Measurements from ENCODE around the gene FOXR1.
A peak's percentile ranks its signal among the peaks of the same experiment; 100 is the strongest.

The FOXR1 gene

GRCh38 chr11:119026970-119027369 lies 55.4 kb downstream of the FOXR1 start:
- no peak for DNase-seq (ENCODE audit: low spot score)

GRCh38 chr11:119027561-119028345 lies 56.2 kb downstream of the FOXR1 start:
- no peak for DNase-seq (ENCODE audit: low spot score)

DNA sequence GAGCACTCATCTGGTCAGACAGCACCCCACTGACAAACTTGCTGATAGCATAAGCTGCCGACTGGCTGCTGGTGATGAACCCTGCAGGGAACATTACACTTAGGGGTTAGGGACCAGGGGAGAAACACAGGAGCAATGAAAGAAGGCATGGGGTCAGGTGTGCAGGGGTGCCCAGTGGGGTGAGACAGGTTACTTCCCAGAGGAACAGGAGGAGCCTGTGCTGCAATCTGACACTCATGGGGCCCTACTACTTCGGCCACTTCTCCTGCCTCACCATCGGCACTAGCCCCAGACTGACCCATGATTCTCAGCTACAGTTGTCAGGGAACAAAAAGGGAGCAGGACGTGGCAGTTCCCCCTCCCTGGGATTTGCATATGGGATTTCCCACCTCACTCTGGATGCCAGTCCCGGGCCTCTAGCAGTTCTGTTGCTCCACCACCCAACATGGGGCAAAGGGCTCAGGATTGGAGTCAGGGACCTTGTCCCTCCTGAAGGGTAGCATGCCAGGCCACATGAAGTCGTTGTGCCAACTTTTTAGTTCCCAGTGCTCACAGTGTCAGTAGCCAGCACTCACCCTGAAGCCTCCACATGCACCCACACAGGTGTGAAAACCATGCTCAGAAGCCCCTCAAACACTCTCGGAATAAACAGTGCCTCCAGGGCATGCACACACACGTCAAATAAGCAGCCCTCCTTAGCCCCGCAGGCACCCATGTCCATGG lies 56.9 kb downstream of the FOXR1 start:
- no peak for DNase-seq (ENCODE audit: low spot score)

DNA sequence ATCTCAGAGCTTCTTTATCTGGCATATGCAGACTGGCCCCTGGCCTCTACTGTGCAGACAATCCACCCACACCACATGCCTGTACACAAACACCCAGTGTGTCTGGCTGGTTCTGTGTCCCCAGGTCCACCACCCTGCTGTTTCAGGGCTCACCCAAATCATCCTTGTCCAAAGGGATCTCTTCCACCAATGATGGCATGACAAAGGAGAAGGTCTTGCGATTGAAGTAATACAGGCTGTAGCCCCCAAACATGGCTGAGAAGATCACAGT lies 57.4 kb downstream of the FOXR1 start:
- DNase-seq (ENCODE audit: low spot score), result no peak

DNA sequence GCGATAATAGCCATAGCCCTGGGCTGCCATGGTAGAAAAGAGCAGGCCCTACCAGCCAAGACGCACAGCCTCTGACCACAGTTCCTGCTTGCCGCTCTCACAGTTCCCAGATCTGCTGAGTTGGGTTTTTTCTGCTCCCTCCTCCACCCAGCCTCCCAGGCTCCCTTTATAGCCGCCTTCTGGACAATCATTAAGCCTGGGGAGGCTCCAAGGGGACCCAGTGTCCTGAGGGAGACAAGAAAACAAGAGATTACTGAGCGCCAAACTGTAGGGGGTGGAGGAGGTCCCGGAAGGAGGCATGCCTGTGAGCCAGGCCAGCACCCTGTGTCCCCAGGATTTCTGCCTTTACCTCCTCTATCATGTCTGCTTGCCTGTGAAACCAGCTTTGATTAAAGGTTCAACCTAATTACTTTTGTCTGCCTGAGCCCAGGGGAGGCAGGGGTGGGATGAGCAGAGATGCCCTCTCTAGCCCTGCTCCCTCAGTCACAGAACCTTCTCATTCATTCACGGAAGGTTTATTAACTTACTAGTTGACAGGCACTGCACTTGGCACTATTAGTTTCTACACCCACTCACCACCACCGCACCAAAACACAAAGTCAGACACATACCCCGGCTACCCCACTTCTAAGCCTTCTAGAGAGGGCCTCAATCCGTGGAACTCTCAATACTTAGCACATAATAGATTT lies 57.9 kb downstream of the FOXR1 start:
- DNase-seq (ENCODE audit: low spot score), result peak; percentile 39

DNA sequence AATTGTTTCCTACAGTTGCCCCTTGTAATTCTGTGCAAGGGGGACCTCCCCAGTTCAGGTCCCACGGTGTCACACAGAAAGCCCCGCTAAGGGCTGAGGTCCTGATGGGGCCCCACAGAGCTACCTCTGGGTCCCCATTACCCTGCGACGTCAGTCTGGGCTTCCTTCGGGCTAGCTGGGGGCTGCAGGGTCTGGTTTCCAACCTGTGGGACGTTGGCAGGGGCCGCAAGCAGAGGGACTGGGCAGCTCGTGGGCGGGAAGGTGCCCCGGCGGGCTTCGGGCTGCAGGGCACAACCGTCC lies 58.4 kb downstream of the FOXR1 start:
- DNase-seq (ENCODE audit: low spot score), result no peak

- peak; percentile 96 for DNase-seq (ENCODE audit: low spot score)
Observed at GRCh38 chr11:119030329-119031047, 58.9 kb downstream of the FOXR1 start, which contains the start of gene SLC37A4. Gene SLC37A4, minus strand, starts transcription at chr11:119030877.

Data from putamen (tissue), 1 donor.